NCI-H748 treated with DMSO at 0.1 percent for 48 hours (cell line): ENCODE data around the gene RSU1.
A peak's percentile ranks its signal among the peaks of the same experiment; 100 is the strongest.
"Not testable (repeated sequence)": the region's sequence is repeated elsewhere in the genome, so short reads cannot be mapped to it uniquely, and the experiment has no call there.

Source experiments
- DNase-seq: peaks from one replicate; lab custom pipeline; 2025; lab: John Stamatoyannopoulos, UW

Gene RSU1

GRCh38 chr10:16817125-16818019 lies at the start of gene RSU1:
RSU1 (minus strand) TSS chr10:16817424; CDS start chr10:16817081, 343 bp downstream.
- DNase-seq: peak; percentile 96

DNA sequence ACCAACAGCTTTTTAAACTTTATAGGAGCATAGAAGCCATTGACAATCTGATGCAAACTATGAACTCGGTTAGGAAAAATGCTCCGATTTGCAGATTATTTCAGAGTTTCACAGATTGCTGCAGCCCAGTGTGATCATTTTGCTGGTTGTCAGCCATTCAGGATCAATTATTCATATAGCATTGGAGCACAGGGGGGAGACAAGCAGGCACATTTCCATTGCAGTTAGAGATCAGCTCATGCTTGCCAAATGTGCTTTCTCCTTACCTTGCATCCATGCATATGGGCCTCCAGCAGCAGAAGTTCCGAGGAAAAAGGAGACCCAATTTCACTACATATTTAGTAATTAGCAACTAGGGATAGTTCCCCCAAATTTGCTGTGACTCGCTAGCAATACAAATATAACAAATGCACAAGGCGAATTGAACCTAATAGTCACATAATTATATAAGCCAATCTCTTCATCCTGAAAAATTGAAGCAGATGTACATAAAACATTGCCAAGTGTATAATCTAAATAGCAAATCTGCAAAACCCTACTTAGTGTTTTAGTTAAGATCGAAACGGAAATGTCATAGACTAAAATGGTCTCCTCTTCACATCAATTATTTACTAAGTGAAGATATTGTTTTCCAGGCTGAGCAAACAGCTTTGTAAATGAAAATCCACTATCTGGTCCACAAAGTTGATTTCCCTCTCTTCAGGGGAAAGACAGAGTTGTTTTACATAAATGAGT lies 49.5 kb upstream of the RSU1 start:
- DNase-seq: no peak

DNA sequence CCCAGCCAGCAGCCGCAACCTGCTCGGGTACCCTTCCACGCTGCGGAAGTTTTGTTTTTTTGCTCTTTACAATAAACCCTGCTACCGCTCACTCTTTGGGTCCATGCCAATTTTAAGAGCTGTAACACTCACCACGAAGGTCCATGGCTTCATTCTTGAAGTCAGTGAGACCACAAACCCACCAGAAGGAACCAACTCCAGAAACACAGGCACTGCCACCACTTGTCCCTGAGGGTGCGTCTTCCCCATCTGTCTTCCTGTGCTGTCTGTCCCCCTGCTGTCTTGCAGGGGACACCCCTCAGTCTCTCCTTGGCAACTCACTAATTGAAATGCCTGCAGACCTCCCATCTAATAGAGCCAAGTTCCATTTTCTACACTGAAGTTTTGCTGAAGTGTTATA lies 48.5 kb upstream of the RSU1 start:
- no peak for DNase-seq

- no peak for DNase-seq
Observed at GRCh38 chr10:16863766-16864165, 46.5 kb upstream of the RSU1 start.

DNA sequence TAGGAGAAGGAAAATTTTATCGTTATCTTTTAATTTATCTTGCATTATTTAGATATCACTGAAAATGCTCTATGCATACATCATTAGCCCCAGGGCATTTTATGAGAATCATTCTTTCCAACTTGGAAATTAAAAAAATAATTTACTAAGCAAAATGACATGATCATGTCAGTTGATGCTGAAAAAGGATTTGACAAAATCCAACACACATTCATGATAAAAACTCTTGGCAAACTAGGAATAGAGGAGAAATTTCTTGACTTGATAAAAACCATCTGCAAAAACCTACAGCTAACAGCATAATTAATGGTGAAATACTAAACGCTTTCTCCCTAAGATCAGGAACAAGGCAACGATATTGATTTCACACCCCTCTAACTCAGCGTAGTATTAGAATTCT lies 40.2 kb upstream of the RSU1 start:
- no peak for DNase-seq

DNA sequence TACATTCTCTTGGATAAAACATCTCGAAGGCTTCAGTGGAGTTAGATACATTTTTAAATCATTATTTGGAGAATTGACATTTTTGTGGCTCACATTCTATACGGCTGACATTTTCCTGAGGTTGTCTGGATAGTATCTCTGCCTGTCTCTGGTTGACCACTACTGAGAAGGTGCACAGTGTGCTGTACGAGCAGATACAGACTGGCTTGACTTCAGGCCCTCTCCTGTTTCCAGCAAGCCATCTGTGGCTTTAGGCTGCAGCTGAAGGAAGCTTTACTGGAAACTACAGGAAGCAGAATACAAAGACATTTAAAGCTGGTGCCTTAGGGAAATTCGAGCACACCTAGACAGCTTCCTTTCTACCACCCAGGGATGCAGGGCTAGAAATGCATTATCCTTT lies 39.3 kb upstream of the RSU1 start:
- DNase-seq: no peak

DNA sequence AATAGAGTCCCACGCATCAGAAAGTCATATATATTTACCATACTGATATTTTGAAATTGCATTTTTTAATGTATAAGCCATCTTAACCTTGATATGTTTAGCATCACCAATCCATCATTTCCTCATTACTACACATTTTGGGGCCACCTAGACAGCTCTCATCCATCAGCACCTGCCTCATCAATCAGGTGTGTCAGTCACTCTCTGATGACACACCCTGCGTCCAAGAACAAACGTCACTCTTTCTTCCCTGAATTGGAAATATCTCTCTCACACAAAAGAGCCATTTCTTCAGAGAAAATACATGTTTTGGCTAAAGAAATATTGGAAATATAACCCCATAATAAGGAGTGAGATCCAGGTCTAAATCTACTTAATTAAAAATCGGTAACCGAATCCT lies 38.9 kb upstream of the RSU1 start:
- DNase-seq: no peak

- DNase-seq: no peak
Observed at GRCh38 chr10:16854623-16855022, 37.4 kb upstream of the RSU1 start.

DNA sequence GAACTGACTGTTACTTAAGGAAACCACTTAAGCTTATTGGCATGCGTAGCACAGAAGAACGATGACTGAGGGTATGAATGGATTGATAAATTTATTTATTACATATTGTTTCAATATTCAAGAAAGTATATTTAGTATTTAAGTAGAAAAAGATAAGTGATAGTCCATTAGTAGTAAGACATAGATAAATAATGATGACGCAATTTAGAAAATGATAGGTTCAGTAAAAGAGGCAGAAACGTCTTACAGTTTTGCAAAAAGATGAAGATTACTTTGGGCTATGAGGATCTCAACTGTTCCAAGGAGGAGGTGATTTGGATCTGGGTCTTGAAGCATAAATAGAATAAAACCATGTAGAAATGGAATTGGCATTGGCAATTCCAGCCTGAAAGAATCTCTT lies 36.6 kb upstream of the RSU1 start:
- DNase-seq: no peak

GRCh38 chr10:16853201-16853600 lies 36.0 kb upstream of the RSU1 start:
- DNase-seq: no peak

DNA sequence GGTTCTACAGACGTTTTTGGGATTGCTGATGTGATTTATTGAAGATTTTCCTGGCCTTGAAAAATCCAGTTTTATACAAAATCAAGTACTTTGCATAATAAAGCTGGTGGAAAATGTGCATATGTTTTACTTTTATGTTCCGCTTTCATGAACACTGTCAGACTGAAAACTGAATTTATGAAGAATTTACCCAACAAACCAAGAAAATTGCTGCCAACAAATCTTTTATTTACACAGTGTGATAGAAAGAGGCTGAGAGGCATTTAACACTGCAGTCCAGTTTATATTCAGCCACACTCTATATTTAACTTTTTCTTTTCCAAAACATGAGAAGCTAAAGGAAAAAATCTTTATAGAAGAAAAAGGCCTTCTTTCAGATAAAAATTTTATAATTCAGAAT lies 35.4 kb upstream of the RSU1 start:
- DNase-seq: no peak

- DNase-seq: no peak
Observed at GRCh38 chr10:16848562-16849154, 31.4 kb upstream of the RSU1 start.

- no peak for DNase-seq
Observed at GRCh38 chr10:16847644-16848043, 30.4 kb upstream of the RSU1 start.

DNA sequence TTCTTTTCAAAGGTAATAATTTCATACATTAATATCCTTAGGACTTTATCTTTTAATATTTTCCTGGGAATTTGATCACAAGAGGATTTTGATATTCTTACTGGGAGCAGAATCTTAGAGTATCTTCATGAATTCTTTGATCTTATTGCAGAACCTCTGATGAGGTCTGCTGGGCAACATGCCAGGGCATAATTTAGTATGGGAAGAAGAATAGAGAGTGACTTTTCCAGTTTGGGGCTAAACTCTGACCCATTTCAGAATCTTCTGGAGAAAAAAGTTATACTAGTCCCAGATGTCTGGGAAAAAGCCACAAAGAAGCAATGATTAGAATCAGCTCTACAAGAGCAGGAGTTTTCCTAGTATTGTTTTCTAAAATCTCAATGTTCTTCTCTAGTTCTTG lies 28.0 kb upstream of the RSU1 start:
- DNase-seq: no peak

- peak; percentile 38 for DNase-seq
Observed at GRCh38 chr10:16843252-16843870, 26.1 kb upstream of the RSU1 start.

DNA sequence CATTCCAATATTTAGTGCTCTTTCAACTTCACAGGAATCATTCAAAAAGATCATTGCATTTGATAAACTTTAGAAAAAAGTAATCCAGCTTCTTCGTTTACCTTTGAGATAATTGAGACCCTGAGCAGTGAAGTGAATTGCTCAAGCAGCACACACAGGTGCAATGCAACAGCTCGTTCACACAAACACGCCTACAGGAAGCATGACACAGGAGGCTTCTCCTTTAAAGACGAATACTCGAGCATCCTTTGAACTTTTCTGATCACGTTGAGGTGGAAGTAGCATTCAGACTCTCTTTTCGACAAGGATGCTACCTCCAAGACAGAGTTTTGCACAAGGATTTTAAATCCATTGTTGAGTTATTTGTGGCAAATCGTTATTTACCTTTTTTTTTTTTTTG lies 18.0 kb upstream of the RSU1 start:
- no peak for DNase-seq

- no peak for DNase-seq
Observed at GRCh38 chr10:16832351-16833080, 15.3 kb upstream of the RSU1 start.

- no peak for DNase-seq
Observed at GRCh38 chr10:16828701-16829175, 11.5 kb upstream of the RSU1 start.

- peak; percentile 57 for DNase-seq
Observed at GRCh38 chr10:16828114-16828568, 10.9 kb upstream of the RSU1 start.

- DNase-seq: not testable (repeated sequence)
Observed at GRCh38 chr10:16827474-16827873, 10.2 kb upstream of the RSU1 start.

DNA sequence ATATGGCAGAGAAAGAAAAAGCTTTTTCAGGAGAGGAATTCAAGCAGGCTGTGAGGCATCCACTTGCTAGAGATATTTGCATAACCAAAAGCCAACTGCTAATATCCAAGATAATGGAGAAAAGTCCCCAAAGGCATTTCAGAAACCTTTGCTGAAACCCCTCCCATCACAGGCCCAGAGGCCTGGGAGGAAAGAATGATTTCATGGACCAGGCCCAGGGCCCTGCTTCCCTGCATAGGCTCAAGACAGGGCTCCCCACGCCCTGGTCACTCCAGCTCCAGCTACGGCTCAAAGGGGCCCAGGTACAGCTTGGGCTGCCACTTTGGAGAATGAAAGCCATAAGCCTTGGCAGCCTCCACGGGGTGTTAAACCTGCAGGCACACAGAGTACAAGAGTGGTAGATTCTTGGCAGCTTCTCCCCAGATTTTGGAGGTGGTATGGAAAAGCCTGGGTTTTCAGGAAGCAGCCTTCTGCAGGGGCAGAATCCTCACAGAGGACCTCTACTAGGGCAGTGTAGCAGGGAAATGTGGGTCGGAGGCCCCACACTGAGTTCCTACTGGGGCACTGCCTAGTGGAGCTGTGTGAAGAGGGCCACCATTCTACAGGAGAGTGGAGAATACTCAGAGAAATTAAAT lies 5.6 kb upstream of the RSU1 start:
- DNase-seq: no peak
